ENCODE data around the gene EIF3F. TPM values are rescaled to one million over a fixed set of nuclear protein-coding genes. Genes with fewer than 3 reads are reported as not detected.

The EIF3F gene
- total and polyA plus RNA-seq, 2 of the 4 experiments (the other 2 are of a cell fraction) = 279 to 306 TPM

- H3K36me3 ChIP-seq (ENCODE audit: control insufficient read depth, insufficient read depth, low read length) = no peaks in the 10 kb centered on the region
- POLR2A ChIA-PET (ENCODE audit: unreplicated experiment) = no interaction called here
- DNase-seq = no peak
- H3K4me3 ChIP-seq (ENCODE audit: insufficient read depth, low read depth, low read length) = no peak overlapping the region
- H4K5ac ChIP-seq (ENCODE audit: low read depth, low read length) = no peak overlapping the region
- intact Hi-C loops (cut with micrococcal nuclease) = no loop called here
- no peak overlapping the region for H2BK15ac ChIP-seq (ENCODE audit: low read depth, low read length)
- H3K9ac ChIP-seq (ENCODE audit: low read depth, low read length) = no peak overlapping the region
- no TSS peak for BruUV-seq (replicated peaks)
- H3K27me3 ChIP-seq (ENCODE audit: control insufficient read depth, insufficient read depth, low read length) = peaks cover 6% of the 10 kb centered on the region; the same call in 1 of the 2 replicates
- no peak overlapping the region for H3K14ac ChIP-seq (replicated peaks; ENCODE audit: low read depth, low read length)
- dilution Hi-C loops (cut with HindIII; ENCODE audit: low sequenced_read_pairs, unreplicated experiment) = no loop called here
- H3K4ac ChIP-seq (ENCODE audit: low read depth, low read length) = no peak overlapping the region
- H4K91ac ChIP-seq (ENCODE audit: insufficient read depth, low read depth, low read length) = no peak overlapping the region
- no peak overlapping the region for H3K23ac ChIP-seq (ENCODE audit: low read depth, low read length)
- no peak for ATAC-seq (ENCODE audit: low read depth)
- H2BK5ac ChIP-seq (ENCODE audit: low read depth, low read length, poor library complexity, severe bottlenecking) = no peak overlapping the region
- no peak overlapping the region for H3K18ac ChIP-seq (ENCODE audit: low read depth, low read length)
- H2AK5ac ChIP-seq (ENCODE audit: low read depth, low read length) = no peak overlapping the region
- H3K56ac ChIP-seq (ENCODE audit: extremely low read depth, insufficient read depth, low read length) = no peak overlapping the region
- H2AK9ac ChIP-seq (replicated peaks; ENCODE audit: low read depth, low read length, poor library complexity) = no peak overlapping the region
- H3K27ac ChIP-seq (ENCODE audit: insufficient read depth, low read length) = no peak overlapping the region
- H3K4me1 ChIP-seq (ENCODE audit: control insufficient read depth, insufficient read depth, low read length) = no peaks in the 10 kb centered on the region
- CTCF ChIA-PET = no interaction called here
- TF ChIP-seq POLR2A (IDR thresholded peaks at IDR 0.05; ENCODE audit: low read depth, low read length) (no peak), CEBPB (IDR thresholded peaks at IDR 0.05; ENCODE audit: low read depth, low read length) (no peak), RAD21 (IDR thresholded peaks at IDR 0.05; ENCODE audit: low read length) (no peak), SMC3 (IDR thresholded peaks at IDR 0.05; ENCODE audit: low read depth, low read length) (no peak), MAZ (IDR thresholded peaks at IDR 0.05; ENCODE audit: borderline replicate concordance, low read depth, low read length) (no peak), BHLHE40 (IDR thresholded peaks at IDR 0.05; ENCODE audit: low read depth, low read length) (no peak), USF2 (IDR thresholded peaks at IDR 0.05; ENCODE audit: low read depth, low read length) (no peak), MAFK (IDR thresholded peaks at IDR 0.05; ENCODE audit: low read depth, low read length) (no peak), RFX5 (IDR thresholded peaks at IDR 0.05; ENCODE audit: low read depth, low read length) (no peak), CHD1 (IDR thresholded peaks at IDR 0.05; ENCODE audit: low read depth, low read length) (no peak)
- H3K79me1 ChIP-seq (ENCODE audit: low read depth in 1 of 2, low read length in 2 of 2) = no peaks in the 10 kb centered on the region
- H3K9me3 ChIP-seq (ENCODE audit: control insufficient read depth, insufficient read depth, low read length) = no peaks in the 10 kb centered on the region
- no peak overlapping the region for H2BK120ac ChIP-seq (ENCODE audit: low read depth, low read length)
- no peaks in the 10 kb centered on the region for H3K9me1 ChIP-seq (ENCODE audit: insufficient read depth, low read length)
- H2AFZ ChIP-seq (replicated peaks; ENCODE audit: low read length, poor library complexity) = no peak overlapping the region
- WGBS, 2 experiments (ENCODE audit: extremely low coverage in 2 of 2, insufficient read length in 1 of 2) = no CpG with 5 or more reads among the region's 4 CpGs
- H4K8ac ChIP-seq (ENCODE audit: low read depth in 2 of 2, low read length in 2 of 2) = no peak overlapping the region
- H4K20me1 ChIP-seq (ENCODE audit: insufficient read depth, low read length) = no peaks in the 10 kb centered on the region
- in situ Hi-C loops (cut with MboI; ENCODE audit: low sequenced_read_pairs) = no loop called here
- H2BK20ac ChIP-seq (ENCODE audit: low read depth, low read length) = no peak overlapping the region
- H3K4me2 ChIP-seq (ENCODE audit: low read depth, low read length) = no peak overlapping the region
These were observed 53.3 kb downstream of the EIF3F start for GRCh38 chr11:8040261-8040920.
